Peyer's patch (tissue), 4 donors: Measurements from ENCODE around the gene FAM174B.

Experiments
- POLR2A ChIP-seq, 2 donors: fragments of 450-650 bp; IDR thresholded peaks; one replicate each; pipeline ENCODE4 v1.5.1; 2017; ENCODE audit warnings: antibody characterized with exemption in 2 of 2, mild to moderate bottlenecking in 2 of 2, moderate library complexity in 2 of 2
- TF ChIP-seq, protein P1 (sequence below), 6 experiments: fragments of 450-650 bp in 4 of 6; fragments of 200-600 bp in 2 of 6; sonication (generic) in 1 of 6; IDR thresholded peaks; one replicate each; pipeline ENCODE4 v1.5.1; 2017 to 2019; ENCODE audit warnings: antibody characterized with exemption in 6 of 6, mild to moderate bottlenecking in 3 of 6, moderate library complexity in 1 of 6

DNA sequence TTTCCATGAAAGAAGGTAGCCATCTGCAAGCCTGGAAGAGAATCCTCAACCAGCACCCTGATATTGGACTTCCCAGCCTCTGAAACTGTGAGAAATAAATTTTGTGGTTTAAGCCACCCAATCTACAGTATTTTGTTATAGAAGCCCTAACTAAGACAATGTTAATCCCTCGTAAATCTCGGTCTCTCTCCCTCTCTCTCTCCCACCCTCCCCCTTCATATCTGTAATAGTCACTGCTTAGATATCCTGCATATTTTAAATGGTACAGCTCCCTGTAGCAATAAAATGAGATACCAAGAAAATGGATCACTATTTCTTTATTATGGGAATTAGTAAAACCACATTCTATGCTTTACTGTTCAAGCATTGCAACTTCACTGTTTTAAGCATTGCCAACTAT is 21.0 kb upstream of the FAM174B start:
- TF ChIP-seq, protein P1, sequence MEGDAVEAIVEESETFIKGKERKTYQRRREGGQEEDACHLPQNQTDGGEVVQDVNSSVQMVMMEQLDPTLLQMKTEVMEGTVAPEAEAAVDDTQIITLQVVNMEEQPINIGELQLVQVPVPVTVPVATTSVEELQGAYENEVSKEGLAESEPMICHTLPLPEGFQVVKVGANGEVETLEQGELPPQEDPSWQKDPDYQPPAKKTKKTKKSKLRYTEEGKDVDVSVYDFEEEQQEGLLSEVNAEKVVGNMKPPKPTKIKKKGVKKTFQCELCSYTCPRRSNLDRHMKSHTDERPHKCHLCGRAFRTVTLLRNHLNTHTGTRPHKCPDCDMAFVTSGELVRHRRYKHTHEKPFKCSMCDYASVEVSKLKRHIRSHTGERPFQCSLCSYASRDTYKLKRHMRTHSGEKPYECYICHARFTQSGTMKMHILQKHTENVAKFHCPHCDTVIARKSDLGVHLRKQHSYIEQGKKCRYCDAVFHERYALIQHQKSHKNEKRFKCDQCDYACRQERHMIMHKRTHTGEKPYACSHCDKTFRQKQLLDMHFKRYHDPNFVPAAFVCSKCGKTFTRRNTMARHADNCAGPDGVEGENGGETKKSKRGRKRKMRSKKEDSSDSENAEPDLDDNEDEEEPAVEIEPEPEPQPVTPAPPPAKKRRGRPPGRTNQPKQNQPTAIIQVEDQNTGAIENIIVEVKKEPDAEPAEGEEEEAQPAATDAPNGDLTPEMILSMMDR (IDR thresholded peaks at IDR 0.05) = no peak
- TF ChIP-seq POLR2A (IDR thresholded peaks at IDR 0.05) = no peak
